Subcutaneous abdominal adipose tissue (tissue), 5 donors: Measurements from ENCODE around the gene CCDC92.
A peak's percentile ranks its signal among the peaks of the same experiment; 100 is the strongest.

Source experiments
- H3K27ac ChIP-seq: one replicate; pipeline ENCODE4 v1.7.0; 2013; ENCODE audit warnings: low read depth, mild to moderate bottlenecking, inconsistent platforms, low read length, moderate library complexity
- H3K27me3 ChIP-seq, 5 donors: one replicate each; pipeline ENCODE4 v1.7.0; 2013; ENCODE audit warnings: low read length in 5 of 5, inconsistent platforms in 1 of 5; ENCODE audit not compliant: control insufficient read depth in 5 of 5, insufficient read depth in 4 of 5
- H3K36me3 ChIP-seq, 5 donors: one replicate each; pipeline ENCODE4 v1.7.0; 2013; ENCODE audit warnings: low read length in 5 of 5; ENCODE audit not compliant: control insufficient read depth in 5 of 5, insufficient read depth in 5 of 5
- H3K4me1 ChIP-seq, 5 donors: one replicate each; pipeline ENCODE4 v1.7.0; 2013; ENCODE audit warnings: low read length in 5 of 5, mild to moderate bottlenecking in 3 of 5, moderate library complexity in 1 of 5; ENCODE audit not compliant: control insufficient read depth in 5 of 5, insufficient read depth in 5 of 5
- H3K4me3 ChIP-seq, 5 donors: one replicate each; pipeline ENCODE4 v1.7.0; 2013; ENCODE audit warnings: low read length in 5 of 5, low read depth in 1 of 5
- H3K9ac ChIP-seq, 5 donors: one replicate each; pipeline ENCODE4 v1.7.0; 2013; ENCODE audit warnings: low read length in 5 of 5, mild to moderate bottlenecking in 4 of 5, moderate library complexity in 3 of 5
- H3K9me3 ChIP-seq, 5 donors: one replicate each; pipeline ENCODE4 v1.7.0; 2013; ENCODE audit warnings: low read length in 5 of 5; ENCODE audit not compliant: control insufficient read depth in 5 of 5
- donor health status: healthy.
- donor health status: healthy.
- donor health status: healthy.
- donor health status: healthy.
- donor health status: healthy.

The CCDC92 gene

GRCh38 chr12:124011435-124012115 lies 38.9 kb upstream of the CCDC92 start:
- peaks cover 0 to 10% (median 8%) of the 10 kb centered on the region in 5 donors for H3K4me1 ChIP-seq
- no peak overlapping the region for H3K9ac ChIP-seq
- no peaks in the 10 kb centered on the region for H3K27me3 ChIP-seq
- H3K27ac ChIP-seq: no peak overlapping the region
- no peaks in the 10 kb centered on the region for H3K9me3 ChIP-seq
- peaks cover 17 to 39% (median 36%) of the 10 kb centered on the region in 5 donors for H3K36me3 ChIP-seq
- no peak overlapping the region for H3K4me3 ChIP-seq

DNA sequence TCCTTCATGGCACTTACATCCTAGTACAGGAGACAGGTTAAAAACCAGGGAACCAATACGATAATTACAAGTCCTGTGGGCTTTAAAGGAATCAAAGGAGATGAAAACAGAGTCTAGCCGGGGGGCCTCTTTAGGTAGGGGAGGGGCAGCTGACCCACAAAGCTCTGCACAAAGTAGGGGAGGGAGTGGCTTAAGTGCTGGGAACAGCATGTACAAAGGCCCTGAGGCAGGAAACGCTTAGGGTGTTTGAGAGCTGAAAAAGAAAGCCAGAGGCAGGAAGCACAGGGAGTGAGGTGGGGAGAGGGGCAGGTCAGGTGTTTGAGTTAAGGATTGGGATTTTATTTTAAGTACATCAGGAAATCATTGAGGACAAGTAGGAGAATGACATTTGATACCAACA lies 38.1 kb upstream of the CCDC92 start:
- peaks cover 0 to 11% (median 8%) of the 10 kb centered on the region in 5 donors for H3K4me1 ChIP-seq
- H3K4me3 ChIP-seq: no peak overlapping the region
- no peak overlapping the region for H3K27ac ChIP-seq
- H3K27me3 ChIP-seq: no peaks in the 10 kb centered on the region
- peaks cover 17 to 44% (median 42%) of the 10 kb centered on the region in 5 donors for H3K36me3 ChIP-seq
- no peaks in the 10 kb centered on the region for H3K9me3 ChIP-seq
- no peak overlapping the region for H3K9ac ChIP-seq

GRCh38 chr12:124009781-124010180 lies 37.1 kb upstream of the CCDC92 start:
- no peak overlapping the region for H3K27ac ChIP-seq
- H3K27me3 ChIP-seq: no peaks in the 10 kb centered on the region
- H3K9me3 ChIP-seq: no peaks in the 10 kb centered on the region
- H3K9ac ChIP-seq: no peak overlapping the region
- H3K4me1 ChIP-seq: peaks cover 0 to 11% (median 8%) of the 10 kb centered on the region in 5 donors
- H3K36me3 ChIP-seq: peaks cover 17 to 48% (median 45%) of the 10 kb centered on the region in 5 donors
- H3K4me3 ChIP-seq: no peak overlapping the region

GRCh38 chr12:124008595-124008994 lies 36.0 kb upstream of the CCDC92 start:
- no peak overlapping the region for H3K9ac ChIP-seq
- no peaks in the 10 kb centered on the region for H3K27me3 ChIP-seq
- peaks cover 14 to 51% (median 45%) of the 10 kb centered on the region in 5 donors for H3K36me3 ChIP-seq
- no peak overlapping the region for H3K4me3 ChIP-seq
- H3K27ac ChIP-seq: peak overlapping the region; percentile 21
- H3K9me3 ChIP-seq: no peaks in the 10 kb centered on the region
- peaks cover 0 to 21% (median 15%) of the 10 kb centered on the region in 5 donors for H3K4me1 ChIP-seq

DNA sequence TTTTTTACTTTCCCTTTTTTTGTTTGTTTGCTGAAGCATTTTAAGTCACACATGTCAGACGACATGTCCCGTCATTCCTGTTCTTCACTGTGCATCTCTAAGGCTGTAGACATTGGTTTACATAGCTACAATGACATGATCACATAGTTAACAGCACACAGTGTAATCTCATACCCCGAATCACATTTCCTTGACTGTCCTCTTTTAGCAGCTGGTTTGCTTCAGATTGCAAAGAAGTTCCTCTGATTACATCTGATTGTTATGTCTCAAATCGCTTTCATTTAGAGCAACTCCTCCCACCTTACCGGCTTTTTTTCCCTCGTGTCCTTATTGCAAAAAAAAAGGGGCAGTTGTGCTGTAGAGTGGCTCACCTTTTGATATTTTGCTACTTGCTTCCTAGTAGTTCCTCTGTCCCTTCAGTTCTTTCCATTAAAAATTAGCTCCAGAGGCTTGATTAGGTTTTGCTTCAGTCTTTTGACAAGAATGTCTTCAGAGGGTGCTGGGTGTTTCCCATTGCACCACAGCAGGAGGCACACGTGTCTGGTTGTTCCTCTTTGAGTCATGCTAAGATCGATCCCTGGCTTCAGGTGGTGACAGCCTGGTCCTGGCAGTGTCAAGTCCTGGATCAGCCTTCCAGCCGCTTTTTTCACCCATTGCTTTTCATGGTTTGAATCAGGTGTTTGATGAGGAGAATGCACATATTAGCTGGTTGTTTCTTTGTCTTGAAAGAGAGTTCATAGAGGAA lies 35.4 kb upstream of the CCDC92 start:
- peaks cover 0 to 23% (median 15%) of the 10 kb centered on the region in 5 donors for H3K4me1 ChIP-seq
- H3K27ac ChIP-seq: peak overlapping the region; percentile 21
- no peaks in the 10 kb centered on the region for H3K9me3 ChIP-seq
- no peaks in the 10 kb centered on the region for H3K27me3 ChIP-seq
- H3K36me3 ChIP-seq: peaks cover 8 to 46% (median 39%) of the 10 kb centered on the region in 5 donors
- H3K4me3 ChIP-seq: no peak overlapping the region
- H3K9ac ChIP-seq: no peak overlapping the region

- H3K4me3 ChIP-seq: no peak overlapping the region
- H3K27ac ChIP-seq: no peak overlapping the region
- H3K36me3 ChIP-seq: peaks cover 6 to 39% (median 30%) of the 10 kb centered on the region in 5 donors
- H3K4me1 ChIP-seq: peaks cover 0 to 28% (median 20%) of the 10 kb centered on the region in 5 donors
- H3K9ac ChIP-seq: no peak overlapping the region
- H3K9me3 ChIP-seq: no peaks in the 10 kb centered on the region
- no peaks in the 10 kb centered on the region for H3K27me3 ChIP-seq
Observed at GRCh38 chr12:124006846-124007713, 34.4 kb upstream of the CCDC92 start.

GRCh38 chr12:124006085-124006845 lies 33.6 kb upstream of the CCDC92 start:
- H3K4me1 ChIP-seq: peaks cover 0 to 28% (median 21%) of the 10 kb centered on the region in 5 donors
- no peak overlapping the region for H3K27ac ChIP-seq
- H3K36me3 ChIP-seq: peaks cover 0 to 39% (median 28%) of the 10 kb centered on the region in 5 donors
- H3K27me3 ChIP-seq: no peaks in the 10 kb centered on the region
- H3K9me3 ChIP-seq: no peaks in the 10 kb centered on the region
- no peak overlapping the region for H3K9ac ChIP-seq
- H3K4me3 ChIP-seq: no peak overlapping the region

- H3K36me3 ChIP-seq: peaks cover 6 to 54% (median 30%) of the 10 kb centered on the region in 5 donors
- H3K9me3 ChIP-seq: no peaks in the 10 kb centered on the region
- H3K4me1 ChIP-seq: peaks cover 0 to 28% (median 21%) of the 10 kb centered on the region in 5 donors
- H3K27ac ChIP-seq: no peak overlapping the region
- H3K4me3 ChIP-seq: no peak overlapping the region
- H3K9ac ChIP-seq: no peak overlapping the region
- H3K27me3 ChIP-seq: no peaks in the 10 kb centered on the region
Observed at GRCh38 chr12:124004233-124004875, 31.7 kb upstream of the CCDC92 start.

DNA sequence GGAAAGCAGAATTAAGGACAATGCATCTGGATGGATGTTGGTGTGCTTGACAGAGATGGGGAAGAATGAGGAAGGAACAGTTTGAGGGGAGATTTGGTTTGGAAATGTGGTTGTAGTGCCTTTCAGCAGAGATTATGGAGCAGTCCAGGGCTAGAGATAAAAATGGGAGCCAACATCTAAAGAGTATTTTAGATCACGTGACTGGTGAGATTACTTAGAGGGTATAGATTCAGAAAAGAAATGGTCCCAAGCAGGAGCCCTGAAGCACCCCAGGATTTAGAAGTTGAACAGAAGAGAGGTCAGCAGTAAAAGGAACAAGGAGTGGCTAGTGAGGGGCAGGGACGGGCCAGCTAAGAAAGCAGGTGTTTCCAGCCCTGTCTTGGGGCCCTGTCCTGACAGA lies 30.0 kb upstream of the CCDC92 start:
- no peak overlapping the region for H3K27ac ChIP-seq
- no peaks in the 10 kb centered on the region for H3K27me3 ChIP-seq
- peaks cover 0 to 25% (median 13%) of the 10 kb centered on the region in 5 donors for H3K4me1 ChIP-seq
- no peaks in the 10 kb centered on the region for H3K9me3 ChIP-seq
- no peak overlapping the region for H3K9ac ChIP-seq
- no peak overlapping the region for H3K4me3 ChIP-seq
- peaks cover 8 to 64% (median 36%) of the 10 kb centered on the region in 5 donors for H3K36me3 ChIP-seq
